Right lobe of liver (tissue), 6 donors: ENCODE measurements around the gene HOXC13. TPM values are rescaled to one million over a fixed set of nuclear protein-coding genes. Genes with fewer than 3 reads are reported as not detected.

Source experiments
- ATAC-seq, 4 donors: fragments of 200-7000 bp; cut with Tn5 transposase; one replicate each; pipeline ENCODE4 v1.9.1; 2020; ENCODE audit warnings: mild to moderate bottlenecking in 4 of 4, moderate library complexity in 4 of 4
- DNase-seq, 3 donors: peaks; one replicate each; pipeline ENCODE4 v3.0.0-alpha.2; 2020
- H3K27ac ChIP-seq, 3 donors: fragments of 200-600 bp; one replicate each; pipeline ENCODE4 v1.8.0; 2022
- H3K27me3 ChIP-seq, 2 donors: fragments of 200-600 bp; one replicate each; pipeline ENCODE4 v1.8.0; 2022
- H3K36me3 ChIP-seq, 4 donors: fragments of 200-600 bp; sonication (generic) in 1 of 4; one replicate each; pipeline versions ENCODE4 v1.5.1 to v1.8.0; 2017 to 2022; ENCODE audit warnings: control low read depth in 1 of 4
- H3K4me1 ChIP-seq, 4 donors: fragments of 200-600 bp; sonication (generic) in 1 of 4; one replicate each; pipeline versions ENCODE4 v1.5.1 to v1.8.0; 2017 to 2022; ENCODE audit warnings: control low read depth in 1 of 4
- H3K4me3 ChIP-seq, 3 donors: fragments of 200-600 bp; one replicate each; pipeline ENCODE4 v1.8.0; 2022
- H3K9me3 ChIP-seq, 4 donors: fragments of 200-600 bp; sonication (generic) in 1 of 4; one replicate each; pipeline versions ENCODE4 v1.5.1 to v1.8.0; 2017 to 2022; ENCODE audit warnings: control low read depth in 1 of 4
- CTCF ChIP-seq, 4 donors: fragments of 200-600 bp in 3 of 4; fragments of 450-650 bp in 1 of 4; IDR thresholded peaks; one replicate each; pipeline versions ENCODE4 v1.5.1 to v1.8.0; 2016 to 2022; ENCODE audit warnings: antibody characterized with exemption in 4 of 4, mild to moderate bottlenecking in 2 of 4
- POLR2A ChIP-seq: fragments of 450-650 bp; IDR thresholded peaks from one replicate; pipeline ENCODE4 v1.6.1; 2017; ENCODE audit warnings: antibody characterized with exemption, mild to moderate bottlenecking
- whole genome bisulfite sequencing: methylation state at CpG from one replicate; pipeline ENCODE4 v1.1.6; 2018; ENCODE audit warnings: low coverage, low lambda C conversion rate; ENCODE audit not compliant: insufficient coverage; ENCODE audit errors: missing lambda C conversion rate; 5-methylcytosine and 5-hydroxymethylcytosine counted together
- intact Hi-C, 2 donors: fragments of 100-400 bp; cut with DNase I; formaldehyde crosslinking; loops; one replicate each; pipeline versions ENCODE4 v1.11.2 to v1.14.1; 2022
- total RNA-seq, 6 experiments: library from RNA; depleted of rRNA in 2 of 6; stranded (reverse); fragments of >200 nt in 2 of 6; fragmentation: NEBNext Ultra II Directional in 3 of 6; extraction: Animal tissue kit (Norgen Biotek cat#: 25700) in 3 of 6; gene quantifications; one replicate each; pipeline versions ENCODE4 v1.1.0 to v1.2.4, GENCODE V29; 2016 to 2023
- donor health status: DM: no; HTN: yes; CAD: no.
- donor health status: DM: no; HTN: no; CAD: no.
- donor health status: DM: no; HTN: no; CAD: no.
- donor health status: DM: no; HTN: yes; CAD: no.
- donor health status: DM: no; HTN: yes; CAD: no.

The HOXC13 gene
- total RNA-seq, 6 experiments from 2014 or later = not detected

GRCh38 chr12:53956914-53957536 is 18.4 kb downstream of the HOXC13 start:
- no peak overlapping the region for H3K4me3 ChIP-seq
- no peaks in the 10 kb centered on the region for H3K36me3 ChIP-seq
- H3K27me3 ChIP-seq = peaks cover 19 to 66% of the 10 kb centered on the region in 2 donors
- no peaks in the 10 kb centered on the region for H3K9me3 ChIP-seq
- no peak overlapping the region for H3K27ac ChIP-seq
- TF ChIP-seq CTCF (IDR thresholded peaks at IDR 0.05) = no peak
- TF ChIP-seq POLR2A = no peak
- no peak for ATAC-seq
- intact Hi-C loops = no loop called here
- no peaks in the 10 kb centered on the region for H3K4me1 ChIP-seq
- DNase-seq = no peak
- WGBS = 4% methylated on average over 3 of the region's 11 CpGs

GRCh38 chr12:53958128-53958527 is 19.5 kb downstream of the HOXC13 start:
- intact Hi-C loops = no loop called here
- Histone ChIP-seq H3K27ac (no peak overlapping the region), H3K9me3 (no peaks in the 10 kb centered on the region), H3K4me1 (no peaks in the 10 kb centered on the region), H3K27me3 (peaks cover 23 to 66% of the 10 kb centered on the region in 2 donors), H3K4me3 (no peak overlapping the region), H3K36me3 (no peaks in the 10 kb centered on the region)
- DNase-seq (no peak), ATAC-seq (no peak)
- 0% methylated on average over 3 of the region's 3 CpGs for WGBS
- TF ChIP-seq CTCF (IDR thresholded peaks at IDR 0.05) = no peak
- TF ChIP-seq POLR2A = no peak

- H3K36me3 ChIP-seq = no peaks in the 10 kb centered on the region
- H3K4me3 ChIP-seq = no peak overlapping the region
- 0% methylated on average over 2 of the region's 4 CpGs for WGBS
- intact Hi-C loops = no loop called here
- H3K9me3 ChIP-seq = no peaks in the 10 kb centered on the region
- peaks cover 23 to 63% of the 10 kb centered on the region in 2 donors for H3K27me3 ChIP-seq
- TF ChIP-seq POLR2A (no peak), CTCF (IDR thresholded peaks at IDR 0.05) (no peak)
- ATAC-seq (no peak), DNase-seq (no peak)
- H3K27ac ChIP-seq = no peak overlapping the region
- no peaks in the 10 kb centered on the region for H3K4me1 ChIP-seq
Measured at GRCh38 chr12:53959314-53959713, 20.7 kb downstream of the HOXC13 start.

- Histone ChIP-seq H3K36me3 (no peaks in the 10 kb centered on the region), H3K4me1 (no peaks in the 10 kb centered on the region), H3K27me3 (peaks cover 21 to 62% of the 10 kb centered on the region in 2 donors), H3K4me3 (no peak overlapping the region), H3K27ac (no peak overlapping the region), H3K9me3 (no peaks in the 10 kb centered on the region)
- 8% methylated on average over 31 of the region's 39 CpGs for WGBS
- ATAC-seq = no peak
- intact Hi-C loops = no loop called here
- no peak for DNase-seq
- no peak for TF ChIP-seq CTCF (IDR thresholded peaks at IDR 0.05)
- TF ChIP-seq POLR2A = no peak
Measured at GRCh38 chr12:53960187-53961024, 21.8 kb downstream of the HOXC13 start.
